Spleen (tissue), 11 donors: ENCODE data around the gene DHH. TPM values are rescaled to one million over a fixed set of nuclear protein-coding genes. Genes with fewer than 3 reads are reported as not detected.
"Not testable (repeated sequence)": the region's sequence is repeated elsewhere in the genome, so short reads cannot be mapped to it uniquely, and the experiment has no call there.

Experiments
- DNase-seq: peaks from one replicate; pipeline ENCODE4 v3.0.0-alpha.2; 2020
- H3K27ac ChIP-seq, 8 donors: fragments of 200-600 bp; sonication (generic) in 7 of 8; 1 replicate in 4 of 8; 2 replicates in 4 of 8; pipeline versions ENCODE4 v1.5.0 to v1.8.0; 2016 to 2021; ENCODE audit warnings: inconsistent platforms in 4 of 8, mild to moderate bottlenecking in 4 of 8, moderate library complexity in 1 of 8
- H3K27me3 ChIP-seq, 7 donors: fragments of 200-600 bp; sonication (generic) in 6 of 7; replicated peaks in 1 of 7; 1 replicate in 4 of 7; 2 replicates in 3 of 7; pipeline versions ENCODE4 v1.5.0 to v1.8.0; 2016 to 2021; ENCODE audit warnings: inconsistent platforms in 3 of 7, mild to moderate bottlenecking in 1 of 7
- H3K36me3 ChIP-seq, 6 donors: fragments of 200-600 bp; sonication (generic) in 5 of 6; 1 replicate in 4 of 6; 2 replicates in 2 of 6; pipeline versions ENCODE4 v1.5.0 to v1.8.0; 2016 to 2021; ENCODE audit warnings: inconsistent platforms in 2 of 6
- H3K4me1 ChIP-seq, 6 donors: fragments of 200-600 bp; sonication (generic) in 5 of 6; 1 replicate in 3 of 6; 2 replicates in 3 of 6; pipeline versions ENCODE4 v1.5.0 to v1.8.0; 2016 to 2021; ENCODE audit warnings: inconsistent platforms in 3 of 6
- H3K4me3 ChIP-seq, 8 donors: fragments of 200-600 bp; sonication (generic) in 7 of 8; 1 replicate in 4 of 8; 2 replicates in 4 of 8; pipeline versions ENCODE4 v1.5.0 to v1.8.0; 2016 to 2021; ENCODE audit warnings: inconsistent platforms in 4 of 8, mild to moderate bottlenecking in 4 of 8, moderate library complexity in 2 of 8
- H3K9me3 ChIP-seq, 8 donors: fragments of 200-600 bp; sonication (generic) in 7 of 8; 1 replicate in 4 of 8; 2 replicates in 4 of 8; pipeline versions ENCODE4 v1.5.0 to v1.8.0; 2016 to 2021; ENCODE audit warnings: inconsistent platforms in 4 of 8
- POLR2A ChIP-seq, 3 donors: fragments of 450-650 bp; IDR thresholded peaks; one replicate each; pipeline ENCODE4 v1.5.1; 2017; ENCODE audit warnings: antibody characterized with exemption in 3 of 3, mild to moderate bottlenecking in 1 of 3
- POLR2AphosphoS5 ChIP-seq, 3 donors: sonication (generic); formaldehyde crosslinking; IDR thresholded peaks; one replicate each; pipeline ENCODE4 v1.5.1; 2017; ENCODE audit warnings: antibody characterized with exemption in 3 of 3
- WGBS, 5 donors: extraction: QIAGEN DNeasy Blood & Tissue Kit in 3 of 5; methylation state at CpG; one replicate each; pipeline versions ENCODE4 v1.1.5 to v1.1.7; 2013 to 2018; 5-methylcytosine and 5-hydroxymethylcytosine counted together
- intact Hi-C: fragments of 100-400 bp; cut with DNase I; formaldehyde crosslinking; loops from one replicate; pipeline ENCODE4 v1.15.0; 2023; ENCODE audit warnings: low total_unique reads
- polyA plus RNA-seq, 3 donors: library from polyadenylated mRNA; stranded (reverse); fragments of 200-250 nt; gene quantifications; one replicate each; pipeline ENCODE4 v1.2.1, GENCODE V29; 2013
- total RNA-seq, 7 donors: library from RNA; depleted of rRNA in 3 of 7; stranded (reverse); fragments of >200 nt in 3 of 7; fragmentation: NEBNext Ultra II Directional in 4 of 7; extraction: Animal tissue kit (Norgen Biotek cat#: 25700) in 4 of 7; gene quantifications; one replicate each; pipeline versions ENCODE4 v1.1.0 to v1.2.1, GENCODE V29; 2016 to 2021
- TF ChIP-seq, protein P1 (sequence below), 11 experiments: fragments of 200-600 bp in 7 of 11; fragments of 450-650 bp in 4 of 11; sonication (generic) in 4 of 11; IDR thresholded peaks in 8 of 11; conservative IDR thresholded peaks in 3 of 11; 1 replicate in 7 of 11; 2 replicates in 4 of 11; pipeline versions ENCODE4 v1.4.0 to v1.8.0; 2016 to 2021; ENCODE audit warnings: antibody characterized with exemption in 11 of 11, inconsistent platforms in 4 of 11, mild to moderate bottlenecking in 1 of 11
- donor health status: healthy with polysubstance abuse.
- donor health status: DM: no; HTN: no; CAD: no; lungs with moderate emphysema.
- donor health status: DM: no; HTN: no; CAD: no.
- donor health status: Bipolar disorder and iron deficiency.
- donor health status: healthy.
- donor health status: DM: no; HTN: no; CAD: no.
- donor health status: DM: yes; HTN: yes; CAD: no.

Gene DHH
- total and polyA plus RNA-seq, 10 donors = 0.09 to 2.6 (median 0.66) TPM

- H3K4me3 ChIP-seq = peak overlapping the region; percentile 73 to 98 (median 92)
- no peak for DNase-seq
- peaks cover 0 to 38% (median 29%) of the 10 kb centered on the region in 6 donors for H3K36me3 ChIP-seq
- WGBS, 5 donors = 48 to 69% (median 53%) methylated on average over 18 of the region's 18 CpGs
- H3K27me3 ChIP-seq = no peaks in the 10 kb centered on the region
- H3K9me3 ChIP-seq = no peaks in the 10 kb centered on the region
- H3K4me1 ChIP-seq = peaks cover 26 to 60% (median 41%) of the 10 kb centered on the region in 6 donors
- intact Hi-C loops = loop anchor here (2.0 to 10.0 kb wide), 3 partner anchors 59 to 105 kb away; partner anchors contain the start of genes KMT2D, RHEBL1 and TUBA1A
- H3K27ac ChIP-seq = peak overlapping the region; percentile 99 to 100 (median 100)
- TF ChIP-seq POLR2AphosphoS5 (IDR thresholded peaks at IDR 0.05) = peak in 1 of 3 donors; percentile 4
- TF ChIP-seq, protein P1, sequence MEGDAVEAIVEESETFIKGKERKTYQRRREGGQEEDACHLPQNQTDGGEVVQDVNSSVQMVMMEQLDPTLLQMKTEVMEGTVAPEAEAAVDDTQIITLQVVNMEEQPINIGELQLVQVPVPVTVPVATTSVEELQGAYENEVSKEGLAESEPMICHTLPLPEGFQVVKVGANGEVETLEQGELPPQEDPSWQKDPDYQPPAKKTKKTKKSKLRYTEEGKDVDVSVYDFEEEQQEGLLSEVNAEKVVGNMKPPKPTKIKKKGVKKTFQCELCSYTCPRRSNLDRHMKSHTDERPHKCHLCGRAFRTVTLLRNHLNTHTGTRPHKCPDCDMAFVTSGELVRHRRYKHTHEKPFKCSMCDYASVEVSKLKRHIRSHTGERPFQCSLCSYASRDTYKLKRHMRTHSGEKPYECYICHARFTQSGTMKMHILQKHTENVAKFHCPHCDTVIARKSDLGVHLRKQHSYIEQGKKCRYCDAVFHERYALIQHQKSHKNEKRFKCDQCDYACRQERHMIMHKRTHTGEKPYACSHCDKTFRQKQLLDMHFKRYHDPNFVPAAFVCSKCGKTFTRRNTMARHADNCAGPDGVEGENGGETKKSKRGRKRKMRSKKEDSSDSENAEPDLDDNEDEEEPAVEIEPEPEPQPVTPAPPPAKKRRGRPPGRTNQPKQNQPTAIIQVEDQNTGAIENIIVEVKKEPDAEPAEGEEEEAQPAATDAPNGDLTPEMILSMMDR (IDR thresholded peaks at IDR 0.05 in 8 of 11, conservative IDR thresholded peaks at IDR 0.05 in 3 of 11) = no peak
Measured at GRCh38 chr12:49129332-49130150, 34.9 kb upstream of the DHH start.

DNA sequence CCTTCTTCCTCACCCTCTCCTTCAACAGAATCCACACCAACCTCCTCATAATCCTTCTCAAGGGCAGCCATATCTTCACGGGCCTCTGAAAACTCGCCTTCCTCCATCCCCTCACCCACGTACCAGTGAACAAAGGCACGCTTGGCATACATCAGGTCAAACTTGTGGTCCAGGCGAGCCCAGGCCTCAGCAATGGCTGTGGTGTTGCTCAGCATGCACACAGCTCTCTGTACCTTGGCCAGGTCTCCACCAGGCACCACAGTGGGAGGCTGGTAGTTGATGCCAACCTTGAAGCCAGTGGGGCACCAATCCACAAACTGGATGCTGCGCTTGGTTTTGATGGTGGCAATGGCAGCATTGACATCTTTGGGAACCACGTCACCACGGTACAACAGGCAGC, 33.4 kb upstream of the DHH start:
- H3K27ac ChIP-seq = peak overlapping the region in 1 of 8 donors; percentile 15
- intact Hi-C loops = loop anchor here (10.0 kb wide), 1 partner anchor 63 kb away; the partner anchor contains the start of genes KMT2D and RHEBL1
- 85 to 96% (median 93%) methylated on average over 4 to 7 of the region's 8 CpGs for WGBS, 5 donors
- not testable (repeated sequence) for H3K4me3 ChIP-seq, H3K9me3 ChIP-seq, DNase-seq, H3K27me3 ChIP-seq
- peak in 1 of 3 donors; percentile 51 for TF ChIP-seq POLR2AphosphoS5 (IDR thresholded peaks at IDR 0.05)
- peaks cover 24 to 46% (median 33%) of the 10 kb centered on the region in 6 donors for H3K4me1 ChIP-seq
- H3K36me3 ChIP-seq = peaks cover 0 to 38% (median 29%) of the 10 kb centered on the region in 6 donors

DNA sequence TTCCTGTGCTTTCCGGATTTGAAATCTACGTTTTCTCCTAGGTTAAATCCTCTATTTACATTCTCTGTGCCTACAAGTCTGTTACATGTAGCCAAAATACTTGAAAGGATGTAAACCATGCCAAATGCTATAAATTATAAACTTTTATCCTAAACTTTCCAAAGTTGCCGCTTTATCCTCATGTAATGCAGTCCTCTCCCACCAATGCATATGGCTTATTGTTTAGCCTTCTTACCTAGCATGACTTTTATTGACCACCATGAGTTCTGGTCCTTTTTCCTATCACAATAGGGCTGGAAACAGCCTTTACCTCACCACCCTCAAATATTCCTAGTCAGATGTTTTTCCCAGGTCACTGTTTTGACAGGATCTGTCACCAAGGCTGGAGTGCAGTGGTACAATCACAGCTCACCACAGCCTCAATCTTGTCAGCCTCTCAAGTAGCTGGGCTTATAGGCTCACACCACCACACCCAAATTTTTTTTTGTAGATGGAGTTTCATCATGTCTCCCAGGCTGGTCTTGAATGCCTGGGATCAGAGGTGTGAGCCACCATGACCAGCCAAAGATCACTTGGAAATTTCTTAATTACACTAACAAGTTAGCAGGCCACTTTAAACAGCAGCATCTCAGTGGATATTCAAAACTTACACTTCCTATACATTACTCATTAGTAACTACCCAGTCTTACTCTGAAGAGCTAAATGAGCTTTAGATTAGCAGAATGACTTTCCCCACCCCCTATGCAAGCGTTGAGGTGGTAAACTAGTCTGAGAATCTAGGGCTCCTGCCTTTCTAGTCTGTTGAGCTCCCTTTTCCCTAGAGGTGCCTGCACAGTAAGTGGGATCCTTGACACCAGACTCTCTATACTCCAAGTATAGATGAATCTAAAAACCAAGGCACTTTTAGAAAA, 32.5 kb upstream of the DHH start:
- Histone ChIP-seq H3K9me3 (no peaks in the 10 kb centered on the region), H3K4me3 (no peak overlapping the region), H3K4me1 (peaks cover 18 to 38% (median 24%) of the 10 kb centered on the region in 6 donors), H3K27ac (peak overlapping the region in 1 of 8 donors; percentile 15), H3K27me3 (no peaks in the 10 kb centered on the region), H3K36me3 (peaks cover 0 to 38% (median 29%) of the 10 kb centered on the region in 6 donors)
- 86 to 96% (median 92%) methylated on average over 4 of the region's 4 CpGs for WGBS, 5 donors
- TF ChIP-seq POLR2A (IDR thresholded peaks at IDR 0.05) (no peak), POLR2AphosphoS5 (IDR thresholded peaks at IDR 0.05) (peak in 1 of 3 donors; percentile 5)
- TF ChIP-seq, protein P1 (IDR thresholded peaks at IDR 0.05 in 8 of 11, conservative IDR thresholded peaks at IDR 0.05 in 3 of 11) = no peak
- DNase-seq = no peak
- intact Hi-C loops = loop anchor here (10.0 kb wide), 1 partner anchor 62 kb away; the partner anchor contains the start of genes KMT2D and RHEBL1

- no peak for DNase-seq
- TF ChIP-seq, protein P1 (IDR thresholded peaks at IDR 0.05 in 8 of 11, conservative IDR thresholded peaks at IDR 0.05 in 3 of 11) = peak in 9 of 11 experiments; percentile 14 to 62 (median 53)
- no peak for TF ChIP-seq POLR2A (IDR thresholded peaks at IDR 0.05)
Measured at GRCh38 chr12:49121047-49121696, 26.6 kb upstream of the DHH start.

More at GRCh38 chr12:49121047-49121696, 26.6 kb upstream of the DHH start:
- Histone ChIP-seq H3K4me3 (no peak overlapping the region), H3K27me3 (no peaks in the 10 kb centered on the region), H3K4me1 (peaks cover 0 to 6% (median 0%) of the 10 kb centered on the region in 6 donors), H3K27ac (no peak overlapping the region), H3K9me3 (no peaks in the 10 kb centered on the region), H3K36me3 (no peaks in the 10 kb centered on the region)
- intact Hi-C loops = loop anchor here (5.0 to 10.0 kb wide), 2 partner anchors 34 to 56 kb away; partner anchors contain the start of genes KMT2D and RHEBL1
- 44 to 57% (median 51%) methylated on average over 6 of the region's 6 CpGs for WGBS, 5 donors
